Activated T-cell treated with anti-CD3 and anti-CD28 coated beads, Interleukin-2, amount 50 U/mL, for 4 hours (primary cell): ENCODE data around the gene DCLRE1B. TPM values are rescaled to one million over a fixed set of nuclear protein-coding genes. Genes with fewer than 3 reads are reported as not detected.

Source experiments
- ATAC-seq, 2 donors: fragments of 200-7000 bp; cut with Tn5 transposase; one replicate each; pipeline ENCODE4 v1.10.0; 2021
- DNase-seq: peaks from one replicate; pipeline ENCODE4 v3.0.0-alpha.2; 2020
- H3K27me3 Mint-ChIP-seq: one replicate; pipeline ENCODE4 v1.8.0; 2021; ENCODE audit warnings: low read depth, mixed read lengths
- H3K36me3 Mint-ChIP-seq: one replicate; pipeline ENCODE4 v1.8.0; 2022; ENCODE audit warnings: mixed read lengths; ENCODE audit not compliant: insufficient read depth
- H3K4me1 Mint-ChIP-seq: one replicate; pipeline ENCODE4 v1.8.0; 2021; ENCODE audit warnings: low read depth, mixed read lengths
- H3K4me3 Mint-ChIP-seq: one replicate; pipeline ENCODE4 v1.8.0; 2021; ENCODE audit warnings: mild to moderate bottlenecking, moderate library complexity, mixed read lengths
- H3K9me3 Mint-ChIP-seq: one replicate; pipeline ENCODE4 v1.8.0; 2021; ENCODE audit warnings: mixed read lengths
- total RNA-seq, 3 donors: library from RNA; stranded (reverse); gene quantifications; one replicate each; pipeline ENCODE4 v1.2.1, GENCODE V29; 2021

DCLRE1B gene
- total RNA-seq, result 10 to 100 TPM; 22.0 to 23.2 (median 22.2) TPM

DNA sequence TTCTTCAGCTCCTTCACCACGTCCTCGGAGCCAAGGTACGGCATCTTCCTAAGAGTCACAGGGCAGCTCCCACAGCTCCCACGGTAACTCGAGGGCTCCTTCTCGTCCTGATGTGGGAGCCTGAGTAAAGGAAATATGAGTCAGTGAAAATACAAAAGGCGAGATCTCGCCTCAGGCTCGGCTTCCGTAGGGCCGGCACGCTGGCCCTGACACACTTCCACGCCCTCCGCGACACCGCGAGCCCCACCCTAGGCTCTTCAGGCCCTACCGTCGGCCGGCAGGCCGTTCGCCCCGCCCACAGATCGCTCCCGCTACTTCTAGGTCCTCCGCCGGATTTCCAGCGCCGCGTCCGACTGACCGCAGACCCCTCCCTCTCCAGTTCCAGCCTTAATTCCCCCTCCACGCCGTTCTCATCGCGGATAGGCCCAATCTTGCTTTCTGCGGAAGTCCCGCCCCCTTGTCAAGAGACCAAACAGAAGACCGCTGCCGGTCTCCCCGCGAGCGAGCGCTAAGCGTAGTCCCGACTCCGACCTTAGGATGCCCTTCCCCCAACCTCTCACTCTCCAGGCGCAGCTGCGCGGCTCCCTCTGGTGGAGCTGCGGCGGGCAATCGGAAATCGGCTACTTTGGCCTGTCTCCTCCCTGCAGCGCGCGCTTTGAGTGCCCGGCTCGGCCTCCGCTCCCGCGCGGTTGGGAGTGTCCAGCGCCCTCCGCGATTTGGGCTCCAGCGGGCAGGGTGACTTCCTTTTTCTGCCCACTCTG lies at the start of gene DCLRE1B, which contains the start of gene AP4B1:
DCLRE1B (plus strand) TSS at position 653 of the 761 bp plus-strand sequence. CDS start 261 bp downstream, outside the sequence.
AP4B1 (minus strand) TSS at position 126 of the 761 bp plus-strand sequence; CDS start at position 44, 82 bp downstream.
- H3K36me3 Mint-ChIP-seq, result peaks cover 30% of the 10 kb centered on the region

DNA sequence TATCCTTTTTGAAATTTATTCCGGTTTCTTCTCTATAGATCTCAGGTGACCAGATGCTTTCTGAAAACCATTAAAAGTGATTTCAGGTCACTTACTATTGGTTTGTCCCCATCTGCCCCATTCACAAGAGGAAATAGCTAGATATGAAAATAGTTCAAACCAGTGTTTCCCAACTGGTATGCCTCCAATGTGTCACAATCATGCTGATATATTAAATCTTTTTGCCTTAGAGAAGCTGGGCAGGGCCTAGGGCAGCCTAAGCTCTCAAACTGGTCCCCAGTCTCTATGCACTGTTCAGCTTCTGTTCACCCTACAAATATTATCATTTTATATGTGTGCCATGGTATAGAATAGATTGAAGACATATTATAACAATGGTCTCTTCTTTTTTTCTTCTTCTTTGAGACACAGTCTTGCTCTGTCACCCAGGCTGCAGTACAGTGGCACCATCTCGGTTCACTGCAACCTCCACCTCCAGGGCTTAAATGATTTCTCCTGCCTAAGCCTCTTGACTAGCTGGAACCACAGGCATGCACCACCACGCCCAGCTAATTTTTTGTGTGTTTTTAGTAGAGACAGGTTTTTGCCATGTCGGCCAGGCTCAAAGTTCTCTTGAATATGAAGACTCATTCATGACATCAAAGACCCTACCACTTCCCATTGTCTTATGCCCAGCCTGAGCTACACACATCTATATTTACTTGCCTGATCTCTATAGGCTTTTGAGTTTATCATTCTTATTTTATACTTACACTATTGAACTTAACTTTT lies 49.3 kb upstream of the DCLRE1B start:
- H3K4me3 Mint-ChIP-seq, result no peak overlapping the region
- DNase-seq, result no peak
- H3K27me3 Mint-ChIP-seq, result no peaks in the 10 kb centered on the region
- peaks cover 31% of the 10 kb centered on the region for H3K4me1 Mint-ChIP-seq
- H3K36me3 Mint-ChIP-seq, result peaks cover 35% of the 10 kb centered on the region
- H3K9me3 Mint-ChIP-seq, result no peaks in the 10 kb centered on the region
- no peak for ATAC-seq

More for the DNA sequence above, at the start of gene DCLRE1B, which contains the start of gene AP4B1:
- Mint-ChIP-seq H3K4me1 (peaks cover 45% of the 10 kb centered on the region), H3K4me3 (peak within 1 kb of the TSS; percentile 95), H3K27me3 (no peaks in the 10 kb centered on the region), H3K9me3 (no peaks in the 10 kb centered on the region)
- peak; percentile 94 for DNase-seq
- peak; percentile 92 to 93 for ATAC-seq

DNA sequence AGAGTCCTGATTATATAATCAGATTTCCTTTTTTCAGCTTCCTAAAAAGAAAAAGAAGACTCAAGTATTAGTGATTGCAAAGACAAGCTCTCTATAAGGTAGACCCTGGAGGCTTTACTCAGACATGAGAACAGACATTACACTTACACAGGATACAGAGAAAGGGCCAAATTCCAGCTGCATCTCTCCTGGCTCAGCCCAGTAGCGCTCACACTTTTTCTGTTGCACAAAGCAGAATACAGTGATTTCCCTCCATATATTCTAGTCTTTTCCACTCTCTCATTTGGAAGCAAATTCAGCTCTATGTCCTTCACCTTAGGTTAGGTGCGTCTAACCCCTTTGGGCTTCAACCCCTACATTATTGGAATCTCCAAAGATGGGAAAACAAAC lies 48.7 kb upstream of the DCLRE1B start:
- no peak for ATAC-seq
- Mint-ChIP-seq H3K27me3 (no peaks in the 10 kb centered on the region), H3K4me3 (no peak overlapping the region), H3K4me1 (peaks cover 34% of the 10 kb centered on the region), H3K9me3 (no peaks in the 10 kb centered on the region), H3K36me3 (peaks cover 34% of the 10 kb centered on the region)
- DNase-seq, result no peak

DNA sequence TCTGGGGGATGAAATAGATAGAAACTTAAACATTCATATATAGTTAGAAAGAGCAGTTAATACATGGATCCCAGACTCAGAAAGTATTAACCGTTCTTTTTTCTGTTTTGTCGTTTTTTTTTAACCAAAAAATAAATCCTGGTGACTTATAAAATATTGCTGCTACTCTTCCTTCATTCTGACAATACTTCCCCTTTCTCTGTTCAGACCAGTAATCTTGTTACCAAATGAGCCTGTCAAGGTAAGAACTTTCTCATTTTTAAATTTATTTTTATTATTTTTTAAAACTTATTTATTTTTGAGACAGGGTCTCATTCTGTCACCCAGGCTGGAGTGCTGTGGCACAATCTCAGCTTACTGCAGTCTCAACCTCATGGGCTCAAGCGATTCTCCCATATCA lies 47.4 kb upstream of the DCLRE1B start:
- no peaks in the 10 kb centered on the region for H3K27me3 Mint-ChIP-seq
- H3K36me3 Mint-ChIP-seq, result peaks cover 41% of the 10 kb centered on the region
- H3K9me3 Mint-ChIP-seq, result no peaks in the 10 kb centered on the region
- ATAC-seq, result no peak
- no peak for DNase-seq
- peaks cover 42% of the 10 kb centered on the region for H3K4me1 Mint-ChIP-seq
- H3K4me3 Mint-ChIP-seq, result no peak overlapping the region

DNA sequence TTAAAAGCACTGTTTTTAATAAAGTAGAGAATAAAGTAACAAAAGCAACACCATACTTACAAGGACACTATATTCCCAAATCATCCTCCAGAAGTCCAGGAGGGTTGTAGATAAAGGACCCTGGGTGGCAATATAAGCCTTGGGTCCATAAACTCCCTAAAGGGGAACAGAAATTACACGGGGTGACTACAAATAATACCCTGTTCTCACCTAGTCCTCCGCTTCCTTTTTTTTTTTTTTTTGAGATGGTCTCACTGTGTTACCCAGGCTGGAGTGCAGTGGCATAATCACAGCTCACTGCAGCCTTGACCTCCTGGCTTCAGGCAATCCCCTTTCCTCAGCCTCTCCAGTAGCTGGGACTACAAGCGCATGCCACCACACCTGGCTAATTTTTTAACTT lies 46.7 kb upstream of the DCLRE1B start:
- H3K4me1 Mint-ChIP-seq, result peaks cover 45% of the 10 kb centered on the region
- no peak overlapping the region for H3K4me3 Mint-ChIP-seq
- H3K9me3 Mint-ChIP-seq, result no peaks in the 10 kb centered on the region
- no peak for DNase-seq
- no peaks in the 10 kb centered on the region for H3K27me3 Mint-ChIP-seq
- no peak for ATAC-seq
- peaks cover 42% of the 10 kb centered on the region for H3K36me3 Mint-ChIP-seq

DNA sequence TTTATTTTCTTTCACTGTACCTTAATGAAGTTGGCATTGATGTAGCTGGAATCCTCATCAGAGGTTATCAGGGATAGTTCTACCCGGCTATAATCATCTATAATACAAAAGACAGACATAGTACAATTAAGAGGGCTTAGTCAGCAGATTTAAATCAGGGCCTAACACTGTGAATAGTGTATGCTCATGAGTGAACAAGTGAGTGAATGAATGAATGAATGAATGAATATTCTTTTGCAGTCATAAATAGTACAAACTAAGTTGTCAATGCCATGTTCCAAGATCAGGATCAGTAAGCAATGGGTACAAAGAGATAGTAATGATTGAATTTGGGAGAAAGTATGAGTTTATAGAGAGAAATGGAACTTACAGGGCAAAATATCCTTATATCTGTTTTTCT lies 46.1 kb upstream of the DCLRE1B start:
- Mint-ChIP-seq H3K27me3 (no peaks in the 10 kb centered on the region), H3K36me3 (peaks cover 42% of the 10 kb centered on the region), H3K4me3 (no peak overlapping the region), H3K9me3 (no peaks in the 10 kb centered on the region), H3K4me1 (peaks cover 46% of the 10 kb centered on the region)
- ATAC-seq (no peak), DNase-seq (no peak)

DNA sequence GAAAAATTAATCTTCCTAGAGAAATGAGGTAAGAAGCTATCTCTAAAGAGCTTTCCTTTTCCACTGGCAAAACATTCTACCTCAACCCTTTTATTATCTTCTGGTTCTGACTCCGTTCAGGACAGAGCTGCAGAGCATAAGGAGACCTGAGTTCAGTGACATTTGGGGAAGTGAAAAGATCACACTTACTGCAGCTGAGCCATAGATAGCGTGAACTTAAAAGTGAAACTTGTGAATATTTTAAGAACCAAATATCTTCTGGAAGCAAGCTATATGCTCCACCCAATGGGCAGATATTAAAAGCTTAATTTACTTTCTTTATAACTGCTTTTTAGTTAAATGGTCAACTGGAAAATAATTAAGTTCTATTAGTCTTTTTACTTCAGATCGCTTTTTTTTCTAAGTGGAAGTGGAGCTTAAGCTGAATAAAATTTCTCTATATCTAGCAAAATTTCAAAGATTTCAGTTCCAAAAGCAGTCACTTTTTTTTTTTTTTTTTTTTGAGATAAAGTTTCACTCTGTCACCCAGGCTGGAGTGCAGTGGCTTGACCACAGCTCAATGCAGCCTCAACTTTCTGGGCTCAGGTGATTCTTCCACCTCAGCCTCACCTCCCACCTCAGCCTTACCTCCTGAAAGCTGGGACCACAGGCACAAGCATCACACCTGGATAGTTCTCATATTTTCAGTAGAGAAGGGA lies 45.5 kb upstream of the DCLRE1B start:
- H3K4me1 Mint-ChIP-seq, result peaks cover 41% of the 10 kb centered on the region
- ATAC-seq (peak in 1 of 2 donors; percentile 38), DNase-seq (no peak)
- H3K9me3 Mint-ChIP-seq, result no peaks in the 10 kb centered on the region
- H3K27me3 Mint-ChIP-seq, result no peaks in the 10 kb centered on the region
- H3K4me3 Mint-ChIP-seq, result peak overlapping the region; percentile 4
- H3K36me3 Mint-ChIP-seq, result peaks cover 36% of the 10 kb centered on the region

DNA sequence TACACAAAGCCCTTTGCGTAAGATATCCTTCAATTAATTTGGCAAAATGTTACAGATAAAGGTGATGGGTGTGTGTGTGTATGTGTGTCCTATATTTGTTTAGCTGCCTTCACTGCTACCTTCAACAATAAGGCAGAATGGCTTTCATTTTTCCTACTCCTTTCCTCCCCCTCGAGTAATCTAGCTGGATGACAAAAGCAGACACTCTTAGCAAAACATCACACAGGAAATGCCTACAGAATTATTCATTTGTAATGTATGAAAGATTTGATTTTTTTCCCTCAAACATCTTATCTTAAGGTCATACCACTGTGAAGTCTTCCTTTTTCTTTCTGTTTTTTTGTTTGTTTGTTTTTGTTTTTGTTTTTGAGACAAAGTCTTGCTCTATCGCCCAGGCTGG lies 44.2 kb upstream of the DCLRE1B start:
- Mint-ChIP-seq H3K27me3 (no peaks in the 10 kb centered on the region), H3K4me3 (no peak overlapping the region), H3K4me1 (peaks cover 43% of the 10 kb centered on the region), H3K36me3 (peaks cover 33% of the 10 kb centered on the region), H3K9me3 (no peaks in the 10 kb centered on the region)
- no peak for DNase-seq
- no peak for ATAC-seq

DNA sequence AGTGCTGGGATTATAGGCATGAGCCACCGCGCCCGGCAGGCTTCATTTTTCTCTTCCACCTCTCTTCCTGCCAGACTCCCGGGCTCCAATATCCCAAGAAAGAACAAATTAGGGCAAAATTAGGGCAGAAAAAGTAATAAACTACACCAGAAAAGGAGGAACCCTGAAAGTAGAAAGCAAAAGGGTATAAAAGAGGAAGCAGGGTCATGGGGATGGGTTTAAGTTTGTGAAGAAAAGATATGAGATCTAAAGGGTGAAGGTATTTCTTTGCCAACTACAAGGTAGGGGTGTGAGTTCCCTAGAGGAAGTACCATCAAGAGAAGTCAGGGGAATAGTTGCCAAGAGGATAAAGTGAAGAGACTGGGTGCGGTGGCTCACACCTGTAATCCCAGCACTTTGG lies 43.5 kb upstream of the DCLRE1B start:
- no peak for DNase-seq
- no peaks in the 10 kb centered on the region for H3K27me3 Mint-ChIP-seq
- ATAC-seq, result no peak
- H3K36me3 Mint-ChIP-seq, result peaks cover 27% of the 10 kb centered on the region
- H3K4me3 Mint-ChIP-seq, result no peak overlapping the region
- peaks cover 45% of the 10 kb centered on the region for H3K4me1 Mint-ChIP-seq
- no peaks in the 10 kb centered on the region for H3K9me3 Mint-ChIP-seq

DNA sequence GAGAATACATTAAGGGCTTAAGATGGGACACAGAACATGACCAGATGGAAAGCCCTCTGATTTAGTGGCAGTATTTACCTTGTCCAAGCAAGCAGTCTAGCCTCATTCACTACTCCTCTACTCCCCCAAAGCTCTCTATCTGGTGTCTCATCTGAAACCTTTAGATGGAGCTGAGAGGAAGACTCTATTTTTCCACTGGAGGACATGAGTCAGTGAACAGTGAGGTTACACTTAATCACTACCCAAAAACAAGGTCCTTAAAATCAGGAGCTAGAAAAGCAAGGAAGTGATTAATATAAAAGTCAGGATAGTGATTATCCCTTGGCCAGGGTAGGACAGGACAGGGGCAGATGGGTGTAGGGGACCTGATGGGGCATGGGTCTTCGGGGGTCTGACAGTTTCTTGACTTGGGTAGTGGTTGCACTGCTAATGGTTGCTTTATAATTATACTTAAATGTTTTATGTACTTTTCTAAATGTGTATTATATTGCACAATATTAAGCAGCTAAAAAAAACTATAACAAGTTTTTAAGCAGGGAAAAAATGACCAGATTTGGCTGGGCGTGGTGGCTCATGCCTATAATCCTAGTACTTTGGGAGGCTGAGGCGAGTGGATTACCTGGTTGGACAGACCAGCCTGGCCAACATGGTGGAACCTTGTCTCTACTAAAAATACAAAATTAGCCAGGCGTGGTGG lies 36.6 kb upstream of the DCLRE1B start:
- peaks cover 21% of the 10 kb centered on the region for H3K36me3 Mint-ChIP-seq
- H3K27me3 Mint-ChIP-seq, result no peaks in the 10 kb centered on the region
- DNase-seq (no peak), ATAC-seq (peak; percentile 55 to 67)
- H3K4me1 Mint-ChIP-seq, result peaks cover 60% of the 10 kb centered on the region
- no peaks in the 10 kb centered on the region for H3K9me3 Mint-ChIP-seq
- peak overlapping the region; percentile 90 for H3K4me3 Mint-ChIP-seq

DNA sequence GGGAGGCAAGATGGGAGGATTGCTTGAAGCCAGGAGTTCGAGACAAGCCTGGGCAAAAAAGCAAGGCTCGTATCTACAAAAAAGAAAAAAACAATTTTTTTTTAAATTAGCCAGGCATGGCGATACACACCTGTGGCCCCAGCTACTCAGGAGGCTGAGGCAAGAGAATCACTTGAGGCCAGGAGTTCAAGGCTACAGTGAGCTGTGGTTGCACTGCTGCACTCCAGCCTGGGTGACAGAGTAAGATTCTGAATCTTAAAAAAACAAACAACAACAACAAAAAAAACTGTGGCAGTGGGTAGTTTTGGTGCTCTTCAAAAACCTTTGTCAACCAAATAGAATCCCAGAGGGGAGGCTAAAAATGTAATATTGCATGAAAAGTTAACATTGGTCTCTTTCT lies 34.3 kb upstream of the DCLRE1B start:
- ATAC-seq (no peak), DNase-seq (no peak)
- Mint-ChIP-seq H3K27me3 (no peaks in the 10 kb centered on the region), H3K9me3 (peaks cover 3% of the 10 kb centered on the region), H3K4me1 (peaks cover 78% of the 10 kb centered on the region), H3K36me3 (peaks cover 16% of the 10 kb centered on the region), H3K4me3 (peak overlapping the region; percentile 90)

DNA sequence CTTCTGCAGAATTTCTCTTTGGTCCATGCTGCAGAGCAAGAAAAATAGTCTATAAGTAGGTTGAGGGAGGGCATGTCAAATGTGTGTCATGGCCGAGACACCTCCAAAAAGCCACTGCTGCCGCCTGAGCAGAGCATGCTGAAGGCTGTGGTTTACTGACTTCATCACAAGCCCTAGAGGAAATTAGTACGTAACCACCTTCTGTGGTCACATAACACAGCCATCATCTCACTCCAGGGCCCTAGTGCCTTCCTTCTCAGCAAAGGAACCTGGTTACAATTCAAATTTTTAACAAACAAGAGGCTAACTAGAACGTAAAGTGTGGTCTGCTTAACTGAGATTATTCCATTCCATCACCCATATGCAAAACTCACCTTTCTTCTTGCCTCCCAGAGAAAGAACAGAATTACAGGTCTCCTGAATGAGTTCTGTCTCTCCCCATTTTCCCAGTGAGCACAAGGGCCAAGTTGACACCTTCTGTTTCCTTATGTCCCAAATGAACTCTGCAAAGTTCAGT lies 33.5 kb upstream of the DCLRE1B start, which contains the start of gene PTPN22:
PTPN22 (minus strand) TSS at position 116 of the 517 bp plus-strand sequence.
- Mint-ChIP-seq H3K36me3 (peaks cover 13% of the 10 kb centered on the region), H3K4me3 (peak within 1 kb of the TSS; percentile 90), H3K27me3 (no peaks in the 10 kb centered on the region), H3K4me1 (peaks cover 79% of the 10 kb centered on the region), H3K9me3 (peaks cover 3% of the 10 kb centered on the region)
- ATAC-seq (peak; percentile 91 to 92), DNase-seq (peak; percentile 73)

DNA sequence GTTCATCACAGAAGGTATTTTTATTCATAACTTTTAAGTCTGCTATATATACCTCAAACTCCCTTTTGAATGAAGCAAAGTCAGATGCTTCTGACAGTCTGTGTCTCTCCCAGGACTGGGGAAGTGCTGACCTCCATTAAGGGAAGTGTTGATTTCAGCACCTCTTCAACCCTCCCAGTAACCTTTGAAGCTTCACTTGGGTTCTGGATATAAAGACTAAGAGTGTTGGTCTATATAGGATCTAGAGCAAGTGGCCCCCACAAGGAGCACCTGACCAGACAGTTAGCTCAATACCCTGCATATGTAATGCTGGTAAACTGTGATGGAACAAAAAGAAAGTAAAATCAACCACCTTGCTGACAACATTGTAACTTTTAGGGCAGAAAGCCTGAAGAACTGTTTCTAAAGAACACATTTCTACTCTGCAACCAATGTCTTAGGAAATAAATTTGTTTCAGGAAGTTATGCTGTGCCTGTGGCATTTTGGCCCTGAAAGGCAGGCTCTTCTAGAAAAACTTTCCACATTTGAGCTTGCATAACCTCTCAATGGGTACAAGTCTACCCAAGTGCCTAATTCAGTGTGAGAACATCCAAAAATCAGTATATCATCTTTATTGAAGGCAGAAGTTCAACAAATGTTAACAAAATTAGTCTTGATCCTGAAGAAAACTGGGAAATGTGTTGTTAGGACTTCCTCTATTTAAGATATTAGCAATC lies 32.7 kb upstream of the DCLRE1B start:
- Mint-ChIP-seq H3K27me3 (no peaks in the 10 kb centered on the region), H3K4me3 (peak overlapping the region; percentile 90), H3K9me3 (peaks cover 3% of the 10 kb centered on the region), H3K4me1 (peaks cover 78% of the 10 kb centered on the region), H3K36me3 (peaks cover 11% of the 10 kb centered on the region)
- ATAC-seq, result no peak
- no peak for DNase-seq
